ENCODE data around the gene TMEM176A. TPM values are rescaled to one million over a fixed set of nuclear protein-coding genes. Genes with fewer than 3 reads are reported as not detected.

TMEM176A gene
- total RNA-seq, 4 donors from 2014 or later = 6.5 to 42.4 (median 28.7) TPM

GRCh38 chr7:150754951-150755350, 45.6 kb upstream of the TMEM176A start:
- no peak overlapping the region for H3K4me3 ChIP-seq
- no peak for TF ChIP-seq POLR2AphosphoS5 (IDR thresholded peaks at IDR 0.05)
- TF ChIP-seq POLR2A (IDR thresholded peaks at IDR 0.05) = no peak
- TF ChIP-seq EP300 (IDR thresholded peaks at IDR 0.05) = no peak
- TF ChIP-seq, protein P1, sequence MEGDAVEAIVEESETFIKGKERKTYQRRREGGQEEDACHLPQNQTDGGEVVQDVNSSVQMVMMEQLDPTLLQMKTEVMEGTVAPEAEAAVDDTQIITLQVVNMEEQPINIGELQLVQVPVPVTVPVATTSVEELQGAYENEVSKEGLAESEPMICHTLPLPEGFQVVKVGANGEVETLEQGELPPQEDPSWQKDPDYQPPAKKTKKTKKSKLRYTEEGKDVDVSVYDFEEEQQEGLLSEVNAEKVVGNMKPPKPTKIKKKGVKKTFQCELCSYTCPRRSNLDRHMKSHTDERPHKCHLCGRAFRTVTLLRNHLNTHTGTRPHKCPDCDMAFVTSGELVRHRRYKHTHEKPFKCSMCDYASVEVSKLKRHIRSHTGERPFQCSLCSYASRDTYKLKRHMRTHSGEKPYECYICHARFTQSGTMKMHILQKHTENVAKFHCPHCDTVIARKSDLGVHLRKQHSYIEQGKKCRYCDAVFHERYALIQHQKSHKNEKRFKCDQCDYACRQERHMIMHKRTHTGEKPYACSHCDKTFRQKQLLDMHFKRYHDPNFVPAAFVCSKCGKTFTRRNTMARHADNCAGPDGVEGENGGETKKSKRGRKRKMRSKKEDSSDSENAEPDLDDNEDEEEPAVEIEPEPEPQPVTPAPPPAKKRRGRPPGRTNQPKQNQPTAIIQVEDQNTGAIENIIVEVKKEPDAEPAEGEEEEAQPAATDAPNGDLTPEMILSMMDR (IDR thresholded peaks at IDR 0.05) = no peak
- no peak for ATAC-seq
- peaks cover 0 to 11% (median 0%) of the 10 kb centered on the region in 3 donors for H3K4me1 ChIP-seq
- H3K27ac ChIP-seq = peak overlapping the region in 2 of 4 donors; percentile 17 to 43
- H3K9me3 ChIP-seq = no peaks in the 10 kb centered on the region
- no peaks in the 10 kb centered on the region for H3K27me3 ChIP-seq
- H3K36me3 ChIP-seq = no peaks in the 10 kb centered on the region

DNA sequence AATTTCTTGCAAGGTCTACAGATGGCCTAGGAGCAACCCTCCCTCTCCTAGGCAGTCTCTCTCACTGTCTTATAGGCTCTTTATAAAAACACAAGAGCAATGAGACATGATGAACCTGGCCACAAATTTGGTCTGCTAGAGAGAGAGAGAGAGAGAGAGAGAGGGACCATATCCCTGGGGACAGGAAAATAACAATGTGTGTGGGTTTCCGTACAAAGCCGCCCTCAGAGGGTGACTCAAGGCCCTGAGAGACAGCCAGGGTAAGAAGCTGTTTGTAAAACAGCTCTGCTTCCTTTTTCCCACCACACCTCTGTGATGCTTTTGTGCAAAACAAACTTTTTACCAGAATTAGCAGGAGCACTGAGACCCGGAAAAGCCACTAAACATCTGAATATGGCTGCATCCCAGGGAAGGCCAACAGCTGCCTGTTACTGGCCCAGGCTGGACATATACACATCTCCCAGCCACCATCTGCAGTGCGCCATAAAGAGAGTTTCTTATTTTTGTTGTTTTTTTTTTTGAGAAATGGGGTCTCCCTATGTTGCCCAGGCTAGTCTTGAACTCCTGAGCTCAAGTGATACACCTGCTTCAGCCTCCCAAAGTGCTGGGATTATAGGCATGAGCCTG, 45.0 kb upstream of the TMEM176A start:
- Histone ChIP-seq H3K4me1 (peaks cover 0 to 11% (median 0%) of the 10 kb centered on the region in 3 donors), H3K27me3 (no peaks in the 10 kb centered on the region), H3K27ac (peak overlapping the region in 3 of 4 donors; percentile 17 to 43 (median 24)), H3K9me3 (no peaks in the 10 kb centered on the region), H3K4me3 (no peak overlapping the region), H3K36me3 (no peaks in the 10 kb centered on the region)
- peak; percentile 16 for ATAC-seq
- TF ChIP-seq, protein P1 (IDR thresholded peaks at IDR 0.05) = no peak
- TF ChIP-seq POLR2AphosphoS5 (IDR thresholded peaks at IDR 0.05) (no peak), POLR2A (IDR thresholded peaks at IDR 0.05) (no peak)
- whole genome bisulfite sequencing, 2 donors (ENCODE audit: low coverage in 1 of 2) = 78 to 80% methylated on average over 3 to 4 of the region's 4 CpGs

DNA sequence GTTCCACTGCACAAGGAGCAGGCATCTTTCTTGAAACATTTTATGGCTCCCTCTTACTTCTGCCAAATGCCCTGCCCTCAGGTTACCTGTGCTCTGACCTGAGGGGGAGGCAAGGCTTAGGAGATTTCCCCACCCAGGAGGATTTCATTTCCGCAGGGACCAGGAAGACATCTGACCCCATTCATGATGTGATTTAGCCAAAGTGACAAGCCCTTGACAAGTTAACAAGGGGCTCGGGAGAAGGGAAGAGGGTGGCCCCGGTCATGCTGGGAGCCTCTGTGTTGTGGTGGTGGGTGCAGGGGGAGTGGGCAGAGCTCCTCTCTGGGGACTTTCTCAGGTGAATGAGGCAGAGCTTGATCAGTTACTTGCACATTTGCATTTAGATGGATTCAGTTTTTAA, 44.4 kb upstream of the TMEM176A start:
- ATAC-seq = no peak
- WGBS, 2 donors (ENCODE audit: low coverage in 1 of 2) = no CpG with 5 or more reads among the region's 3 CpGs
- Histone ChIP-seq H3K4me1 (peaks cover 0 to 11% (median 0%) of the 10 kb centered on the region in 3 donors), H3K27me3 (no peaks in the 10 kb centered on the region), H3K4me3 (no peak overlapping the region), H3K9me3 (peaks cover 0 to 1% (median 0%) of the 10 kb centered on the region in 3 donors), H3K36me3 (no peaks in the 10 kb centered on the region), H3K27ac (peak overlapping the region in 2 of 4 donors; percentile 24 to 43)
- TF ChIP-seq, protein P1 (IDR thresholded peaks at IDR 0.05) = no peak
- TF ChIP-seq POLR2A (IDR thresholded peaks at IDR 0.05) (no peak), EP300 (IDR thresholded peaks at IDR 0.05) (no peak), POLR2AphosphoS5 (IDR thresholded peaks at IDR 0.05) (no peak)

- Histone ChIP-seq H3K9me3 (peaks cover 0 to 7% (median 0%) of the 10 kb centered on the region in 3 donors), H3K4me3 (no peak overlapping the region), H3K27me3 (no peaks in the 10 kb centered on the region), H3K27ac (no peak overlapping the region), H3K36me3 (no peaks in the 10 kb centered on the region), H3K4me1 (peaks cover 0 to 5% (median 0%) of the 10 kb centered on the region in 3 donors)
- WGBS, 2 donors (ENCODE audit: low coverage in 1 of 2) = 36 to 46% methylated on average over 1 of the region's 1 CpG
- ATAC-seq = no peak
- no peak for TF ChIP-seq POLR2AphosphoS5 (IDR thresholded peaks at IDR 0.05)
- no peak for TF ChIP-seq POLR2A (IDR thresholded peaks at IDR 0.05)
- TF ChIP-seq EP300 (IDR thresholded peaks at IDR 0.05) = no peak
- TF ChIP-seq, protein P1 (IDR thresholded peaks at IDR 0.05) = peak in 3 of 4 experiments; percentile 8 to 51 (median 44)
Measured at GRCh38 chr7:150756858-150757257, 43.7 kb upstream of the TMEM176A start.

DNA sequence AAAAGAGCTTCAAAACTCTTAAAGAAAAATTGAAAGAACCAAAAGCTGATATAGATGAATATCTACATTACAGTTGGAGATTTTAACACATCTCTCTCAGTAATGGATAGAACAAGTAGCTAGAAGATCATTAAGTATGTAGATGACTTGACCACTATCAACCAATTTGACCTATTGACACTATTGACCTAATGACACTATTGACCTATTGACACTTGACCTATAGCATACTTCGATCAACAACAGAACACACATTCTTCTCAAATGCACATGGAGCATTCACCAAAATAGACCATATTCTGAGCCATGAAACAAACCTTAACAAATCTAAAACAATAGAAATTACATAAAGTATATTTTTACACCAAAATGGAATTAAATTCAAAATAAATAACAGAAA, 41.1 kb upstream of the TMEM176A start:
- Histone ChIP-seq H3K9me3 (peaks cover 0 to 7% (median 0%) of the 10 kb centered on the region in 3 donors), H3K27me3 (no peaks in the 10 kb centered on the region), H3K4me1 (no peaks in the 10 kb centered on the region), H3K36me3 (no peaks in the 10 kb centered on the region), H3K27ac (no peak overlapping the region), H3K4me3 (no peak overlapping the region)
- ATAC-seq = no peak
- 63 to 67% methylated on average over 1 of the region's 1 CpG for WGBS, 2 donors (ENCODE audit: low coverage in 1 of 2)
- TF ChIP-seq EP300 (IDR thresholded peaks at IDR 0.05) (no peak), POLR2A (IDR thresholded peaks at IDR 0.05) (no peak), POLR2AphosphoS5 (IDR thresholded peaks at IDR 0.05) (no peak)
- TF ChIP-seq, protein P1 (IDR thresholded peaks at IDR 0.05) = no peak
